Loucy (cell line): ENCODE results near the gene SEMA5A.

Source experiments
- CTCF ChIP-seq: fragments of 200-600 bp; sonication (generic); conservative IDR thresholded peaks from 2 replicates; pipeline ENCODE4 v1.5.1; 2014; ENCODE audit warnings: mild to moderate bottlenecking, antibody characterized with exemption, low read length
- EZH2phosphoT487 ChIP-seq: fragments of 200-600 bp; IDR thresholded peaks from 2 replicates; pipeline ENCODE4 v1.6.1; 2018; ENCODE audit warnings: antibody characterized with exemption, mild to moderate bottlenecking, moderate library complexity, borderline replicate concordance

- TF ChIP-seq CTCF: no peak
- TF ChIP-seq EZH2phosphoT487: no peak
These were observed 548.3 kb downstream of the SEMA5A start for GRCh38 chr5:8997542-8998070.
